ENCODE results near the gene GFM2. TPM values are rescaled to one million over a fixed set of nuclear protein-coding genes. Genes with fewer than 3 reads are reported as not detected.

GFM2 gene
- total and polyA plus RNA-seq, 2 experiments from 2014 or later: 28.5 to 50.1 TPM

GRCh38 chr5:74738406-74738805, 28.5 kb downstream of the GFM2 start:
- Histone ChIP-seq H3K27ac (ENCODE audit: low read depth) (no peak overlapping the region), H3K9me2 (ENCODE audit: insufficient read depth) (no peaks in the 10 kb centered on the region), H2AFZ (no peak overlapping the region), H4K20me1 (replicated peaks; ENCODE audit: insufficient read depth) (no peaks in the 10 kb centered on the region), H3F3A (replicated peaks; ENCODE audit: low read depth) (no peaks in the 10 kb centered on the region), H3K4me3 (no peak overlapping the region), H3K4me1 (ENCODE audit: insufficient read depth) (no peaks in the 10 kb centered on the region), H3K79me2 (replicated peaks; ENCODE audit: insufficient read depth) (no peaks in the 10 kb centered on the region), H3K27me3 (ENCODE audit: insufficient read depth) (no peaks in the 10 kb centered on the region), H3K36me3 (ENCODE audit: insufficient read depth) (no peaks in the 10 kb centered on the region), H3K4me2 (no peak overlapping the region)
- Mint-ChIP-seq H3K9me3 (no peaks in the 10 kb centered on the region), H3K4me3 (no peak overlapping the region), H3K27me3 (ENCODE audit: insufficient read depth, low read depth, poor library complexity) (no peaks in the 10 kb centered on the region), H3K36me3 (ENCODE audit: low read depth) (peaks cover 4% of the 10 kb centered on the region; the same call in 2 of the 3 replicates), H3K4me1 (no peaks in the 10 kb centered on the region), H3K27ac (no peak overlapping the region; the same call in 1 of the 2 replicates)
- ATAC-seq (no peak), DNase-seq (ENCODE audit: low spot score) (no peak)
- no peak for TF ChIP-seq ZNF114 (CRISPR knock-in tag; IDR thresholded peaks at IDR 0.05)
- no peak for TF ChIP-seq STAT1 (IDR thresholded peaks at IDR 0.05; ENCODE audit: unreplicated experiment)
- TF ChIP-seq ETS1 (IDR thresholded peaks at IDR 0.05): no peak
- no peak for TF ChIP-seq CTCF (conservative IDR thresholded peaks at IDR 0.05; ENCODE audit: low read depth in 2 of 2)

DNA sequence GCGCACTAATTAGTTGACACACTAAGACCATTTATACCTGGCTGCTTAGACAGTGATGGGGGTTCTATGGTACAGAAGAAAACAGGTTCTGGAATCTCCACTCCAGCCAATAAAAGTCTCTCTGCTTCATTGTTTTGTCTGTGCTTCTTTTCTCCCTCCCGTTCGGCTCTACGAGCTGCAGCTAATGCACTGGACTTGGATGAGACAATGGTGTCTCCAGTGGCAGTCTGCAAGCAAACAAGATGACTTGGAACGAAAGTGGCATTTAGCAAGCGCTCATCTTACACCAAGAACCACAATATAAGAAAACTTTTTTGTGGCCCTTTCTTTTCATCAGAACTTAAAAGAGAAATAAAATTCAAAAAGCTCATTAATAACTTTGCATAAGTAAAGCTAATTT, 30.2 kb downstream of the GFM2 start:
- no peak overlapping the region for H3K4me3 Mint-ChIP-seq
- DNase-seq (ENCODE audit: low spot score) (no peak), ATAC-seq (no peak)
- H3K27me3 ChIP-seq (ENCODE audit: insufficient read depth): no peaks in the 10 kb centered on the region
- no peaks in the 10 kb centered on the region for H3K27me3 Mint-ChIP-seq (ENCODE audit: insufficient read depth, low read depth, poor library complexity)
- no peaks in the 10 kb centered on the region for H3F3A ChIP-seq (replicated peaks; ENCODE audit: low read depth)
- H3K36me3 ChIP-seq (ENCODE audit: insufficient read depth): no peaks in the 10 kb centered on the region
- H3K36me3 Mint-ChIP-seq (ENCODE audit: low read depth): peaks cover 6% of the 10 kb centered on the region; the same call in 2 of the 3 replicates
- H4K20me1 ChIP-seq (replicated peaks; ENCODE audit: insufficient read depth): no peaks in the 10 kb centered on the region
- H3K4me3 ChIP-seq: no peak overlapping the region
- no peak overlapping the region for H2AFZ ChIP-seq
- no peaks in the 10 kb centered on the region for H3K4me1 ChIP-seq (ENCODE audit: insufficient read depth)
- H3K4me1 Mint-ChIP-seq: no peaks in the 10 kb centered on the region
- H3K79me2 ChIP-seq (replicated peaks; ENCODE audit: insufficient read depth): no peaks in the 10 kb centered on the region
- H3K9me2 ChIP-seq (ENCODE audit: insufficient read depth): no peaks in the 10 kb centered on the region
- no peak overlapping the region for H3K27ac Mint-ChIP-seq
- no peak overlapping the region for H3K4me2 ChIP-seq
- no peaks in the 10 kb centered on the region for H3K9me3 Mint-ChIP-seq
- no peak overlapping the region for H3K27ac ChIP-seq (ENCODE audit: low read depth)
- TF ChIP-seq CREB1 (CRISPR knock-in tag; IDR thresholded peaks at IDR 0.05; ENCODE audit: low read depth): no peak
- TF ChIP-seq JUNB (IDR thresholded peaks at IDR 0.05; ENCODE audit: unreplicated experiment): no peak
- no peak for TF ChIP-seq ZNF331 (CRISPR knock-in tag; IDR thresholded peaks at IDR 0.05; ENCODE audit: low read depth)
- TF ChIP-seq ZNF462 (CRISPR knock-in tag; IDR thresholded peaks at IDR 0.05): no peak
- TF ChIP-seq EZH2 (IDR thresholded peaks at IDR 0.05; ENCODE audit: low read depth, unreplicated experiment): no peak
- TF ChIP-seq POLR2AphosphoS5 (IDR thresholded peaks at IDR 0.05; ENCODE audit: low read depth): no peak
- TF ChIP-seq NANOG (IDR thresholded peaks at IDR 0.05; ENCODE audit: borderline replicate concordance): no peak
- no peak for TF ChIP-seq CTCF (conservative IDR thresholded peaks at IDR 0.05; ENCODE audit: low read depth in 2 of 2)
